ENCODE results near the gene DUSP1.

The DUSP1 gene

DNA sequence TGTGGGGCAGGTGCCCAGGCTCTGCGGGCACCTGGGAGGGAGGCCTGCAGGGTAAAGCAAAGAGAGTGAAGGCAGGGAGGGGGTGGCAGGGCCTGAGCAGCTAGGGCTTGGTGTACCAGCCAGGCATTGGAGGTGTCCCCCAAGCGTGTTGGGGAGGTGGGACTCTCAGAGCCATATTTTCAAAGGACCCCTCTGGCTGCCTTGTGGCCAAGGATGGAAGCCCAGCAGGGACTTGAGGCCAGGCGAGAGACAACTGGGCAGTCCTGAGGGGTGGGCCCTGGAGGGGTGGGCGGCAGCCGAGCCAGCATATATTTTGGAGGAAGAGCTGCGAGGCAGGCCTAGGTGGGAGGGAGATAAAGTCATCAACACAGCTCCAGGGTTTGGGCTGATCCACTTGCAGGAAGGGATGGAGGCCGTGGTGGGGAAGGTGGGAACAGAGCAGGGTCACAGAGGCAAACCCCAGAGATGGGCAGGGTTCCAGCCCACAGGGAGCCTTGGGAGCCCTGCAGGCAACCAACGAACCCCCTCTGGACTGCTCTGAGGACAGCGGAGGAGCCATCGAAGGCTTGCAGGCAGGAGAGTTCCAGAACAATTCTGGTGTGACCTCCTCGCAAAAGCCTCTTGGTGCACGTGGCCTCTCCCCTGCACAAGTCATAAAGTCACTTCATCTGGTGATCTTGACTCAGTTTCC is 35.7 kb downstream of the DUSP1 start:
- no peak for TF ChIP-seq ESRRG (CRISPR knock-in tag; IDR thresholded peaks at IDR 0.05)
- no peak for TF ChIP-seq OSR1 (CRISPR knock-in tag; IDR thresholded peaks at IDR 0.05)
- no peak for TF ChIP-seq TSHZ2 (CRISPR knock-in tag; IDR thresholded peaks at IDR 0.05)
- TF ChIP-seq ZNF70 (CRISPR knock-in tag; IDR thresholded peaks at IDR 0.05), result no peak
- no peak for TF ChIP-seq RARB (CRISPR knock-in tag; IDR thresholded peaks at IDR 0.05)
- TF ChIP-seq PPARA (CRISPR knock-in tag; IDR thresholded peaks at IDR 0.05; ENCODE audit: borderline replicate concordance), result no peak
- TF ChIP-seq ARNTL (CRISPR knock-in tag; IDR thresholded peaks at IDR 0.05; ENCODE audit: borderline replicate concordance, low read depth), result no peak
- no peak for TF ChIP-seq ISL1 (CRISPR knock-in tag; IDR thresholded peaks at IDR 0.05)
- no peak for TF ChIP-seq ZFP30 (CRISPR knock-in tag; IDR thresholded peaks at IDR 0.05)
- TF ChIP-seq PATZ1 (CRISPR knock-in tag; IDR thresholded peaks at IDR 0.05; ENCODE audit: borderline replicate concordance), result no peak
- no peak for TF ChIP-seq GLIS3 (CRISPR knock-in tag; IDR thresholded peaks at IDR 0.05)
- no peak for TF ChIP-seq CREB5 (CRISPR knock-in tag; IDR thresholded peaks at IDR 0.05; ENCODE audit: low read depth)
- TF ChIP-seq POU6F1 (CRISPR knock-in tag; IDR thresholded peaks at IDR 0.05; ENCODE audit: borderline replicate concordance, low read depth), result no peak
- TF ChIP-seq TOX (CRISPR knock-in tag; IDR thresholded peaks at IDR 0.05; ENCODE audit: borderline replicate concordance), result no peak
- TF ChIP-seq ZFP3 (CRISPR knock-in tag; IDR thresholded peaks at IDR 0.05), result no peak
- no peak for TF ChIP-seq ZNF8 (CRISPR knock-in tag; IDR thresholded peaks at IDR 0.05)

DNA sequence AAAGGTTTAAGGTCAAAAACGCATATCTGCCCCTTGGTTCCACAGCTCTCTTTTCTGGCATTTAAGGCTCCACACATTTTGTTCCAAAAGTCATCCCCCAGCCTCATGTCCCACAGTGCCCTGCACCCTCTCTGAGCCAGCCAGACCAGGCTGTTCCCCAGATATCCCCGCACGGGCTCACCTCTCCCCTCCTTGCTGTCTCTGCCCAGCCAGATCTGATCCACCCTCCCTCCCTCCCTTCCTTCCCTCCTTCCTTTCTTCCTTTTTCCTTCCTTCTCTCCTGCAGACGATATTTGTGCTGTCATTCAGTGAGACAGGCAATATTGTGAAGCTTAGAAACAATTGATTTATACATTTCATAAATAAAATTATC is 37.0 kb downstream of the DUSP1 start:
- ATAC-seq, result peak; percentile 9; the same call in 1 of the 3 replicates
- TF ChIP-seq CSRNP3 (CRISPR knock-in tag; IDR thresholded peaks at IDR 0.05), result no peak
- no peak for TF ChIP-seq ISL1 (CRISPR knock-in tag; IDR thresholded peaks at IDR 0.05)
- no peak for TF ChIP-seq ARNTL (CRISPR knock-in tag; IDR thresholded peaks at IDR 0.05; ENCODE audit: borderline replicate concordance, low read depth)
- TF ChIP-seq ZNF565 (CRISPR knock-in tag; conservative IDR thresholded peaks at IDR 0.05; ENCODE audit: low read depth), result no peak
- TF ChIP-seq BACH2 (CRISPR knock-in tag; IDR thresholded peaks at IDR 0.05; ENCODE audit: borderline replicate concordance), result no peak
- no peak for TF ChIP-seq SNAI2 (CRISPR knock-in tag; IDR thresholded peaks at IDR 0.05)
- TF ChIP-seq ZFP3 (CRISPR knock-in tag; IDR thresholded peaks at IDR 0.05), result no peak
- no peak for TF ChIP-seq ZFP30 (CRISPR knock-in tag; IDR thresholded peaks at IDR 0.05)
- no peak for TF ChIP-seq OSR1 (CRISPR knock-in tag; IDR thresholded peaks at IDR 0.05)

More for the DNA sequence above, 35.7 kb downstream of the DUSP1 start:
- ATAC-seq, result no peak

Measured in SK-N-SH treated with all-trans-retinoic acid at 6 μM for 48 hours (cell line).